Endothelial cell of umbilical vein (primary cell): ENCODE results near the gene CCR1. TPM values are rescaled to one million over a fixed set of nuclear protein-coding genes. Genes with fewer than 3 reads are reported as not detected.

Experiments used
- BruUV-seq: library from RNA; stranded (reverse); fragments of 400-500 nt; replicated peaks from 2 replicates; lab custom pipeline; 2021; lab: Mats Ljungman, UMichigan
- CTCF ChIA-PET: fragments of 300-600, 350-600 bp; sonication (Branson Sonifier 250); formaldehyde crosslinking; loops from one replicate; lab custom pipeline; 2021; ENCODE audit warnings: antibody characterized with exemption, inconsistent platforms; lab: Charles Lee
- POLR2A ChIA-PET: fragments of 300-600, 350-600 bp; sonication (Branson Sonifier 250); formaldehyde crosslinking; loops from one replicate; lab custom pipeline; 2021; ENCODE audit warnings: antibody characterized with exemption, inconsistent platforms; lab: Charles Lee
- DNase-seq: peaks from one replicate; pipeline ENCODE4 v3.0.0-alpha.2; 2011; ENCODE audit warnings: low read depth, low spot score
- FAIRE-seq: peaks from 2 replicates; lab custom pipeline; 2011; peaks lifted over from hg19 to GRCh38; lab: Jason Lieb, UNC
- H2AFZ ChIP-seq: 2 replicates; pipeline ENCODE4 v1.6.0; 2012; ENCODE audit warnings: low read depth, low read length, control low read depth, inconsistent platforms
- H3K27ac ChIP-seq: 2 replicates; pipeline ENCODE4 v1.5.1; 2011; ENCODE audit warnings: low read depth, mild to moderate bottlenecking, control low read depth, low read length, moderate library complexity; ENCODE audit not compliant: insufficient read depth
- H3K27me3 ChIP-seq, 2 experiments: 2 replicates each; pipeline versions ENCODE4 v1.6.0 to v1.6.1; 2011; ENCODE audit warnings: low read length in 2 of 2, mixed read lengths in 1 of 2; ENCODE audit not compliant: control insufficient read depth in 2 of 2, insufficient read depth in 2 of 2
- H3K36me3 ChIP-seq, 2 experiments: 2 replicates in 1 of 2; 3 replicates in 1 of 2; pipeline ENCODE4 v1.5.1; 2011; ENCODE audit warnings: low read length in 2 of 2, mild to moderate bottlenecking in 1 of 2, moderate library complexity in 1 of 2; ENCODE audit not compliant: control insufficient read depth in 2 of 2, insufficient read depth in 2 of 2; ENCODE audit errors: extremely low read depth in 1 of 2
- H3K4me1 ChIP-seq: 3 replicates; pipeline ENCODE4 v1.5.1; 2011; ENCODE audit warnings: mild to moderate bottlenecking, low read length; ENCODE audit not compliant: control insufficient read depth, insufficient read depth; ENCODE audit errors: extremely low read depth
- H3K4me2 ChIP-seq: 2 replicates; pipeline ENCODE4 v1.6.1; 2011; ENCODE audit warnings: low read length, control low read depth, mixed read lengths; ENCODE audit not compliant: insufficient read depth
- H3K4me3 ChIP-seq, 3 experiments: fragments of 200-600 bp in 1 of 3; sonication (generic), shearing (Covaris generic) in 1 of 3; replicated peaks in 1 of 3; 2 replicates each; pipeline ENCODE4 v1.5.1; 2011 to 2016; ENCODE audit warnings: control low read depth in 3 of 3, low read length in 3 of 3, mild to moderate bottlenecking in 2 of 3, inconsistent platforms in 1 of 3, low read depth in 1 of 3, moderate library complexity in 1 of 3; ENCODE audit not compliant: insufficient read depth in 1 of 3
- H3K79me2 ChIP-seq: 2 replicates; pipeline ENCODE4 v1.6.0; 2012; ENCODE audit warnings: low read length, inconsistent platforms; ENCODE audit not compliant: control insufficient read depth, insufficient read depth
- H3K9ac ChIP-seq: replicated peaks from 2 replicates; pipeline ENCODE3; 2011; ENCODE audit warnings: low read length, control low read depth; ENCODE audit not compliant: insufficient read depth; ENCODE audit errors: extremely low read depth
- H3K9me1 ChIP-seq: replicated peaks from 3 replicates; pipeline ENCODE4 v1.6.0; 2011; ENCODE audit warnings: mild to moderate bottlenecking, low read length; ENCODE audit not compliant: control insufficient read depth, insufficient read depth; ENCODE audit errors: extremely low read depth
- H3K9me3 ChIP-seq: replicated peaks from 2 replicates; pipeline ENCODE4 v1.5.1; 2012; ENCODE audit warnings: low read length, inconsistent platforms; ENCODE audit not compliant: control insufficient read depth, insufficient read depth
- H4K20me1 ChIP-seq: replicated peaks from 2 replicates; pipeline ENCODE3; 2011; ENCODE audit warnings: mild to moderate bottlenecking, low read length; ENCODE audit not compliant: control insufficient read depth, insufficient read depth; ENCODE audit errors: extremely low read depth
- CTCF ChIP-seq, 2 donors: IDR thresholded peaks; 1 replicate in 1 of 2; 2 replicates in 1 of 2; pipeline ENCODE4 v1.5.1; 2011; ENCODE audit warnings: low read length in 2 of 2, mild to moderate bottlenecking in 2 of 2, moderate library complexity in 2 of 2, control low read depth in 1 of 2, inconsistent platforms in 1 of 2, low read depth in 1 of 2; ENCODE audit not compliant: insufficient read depth in 1 of 2; ENCODE audit errors: extremely low read depth in 1 of 2
- EZH2 ChIP-seq: IDR thresholded peaks from 2 replicates; pipeline ENCODE4 v1.6.1; 2012; ENCODE audit warnings: borderline replicate concordance, low read depth, mild to moderate bottlenecking, moderate library complexity, low read length, inconsistent platforms; ENCODE audit not compliant: severe bottlenecking
- GATA2 ChIP-seq: IDR thresholded peaks from 2 replicates; pipeline ENCODE4 v1.7.0; 2011; ENCODE audit warnings: low read depth, mild to moderate bottlenecking, moderate library complexity, mixed read lengths, low read length; ENCODE audit not compliant: insufficient read length, insufficient read depth
- MAX ChIP-seq: IDR thresholded peaks from 2 replicates; pipeline ENCODE4 v1.6.1; 2011; ENCODE audit not compliant: insufficient read depth, insufficient read length
- MYC ChIP-seq: IDR thresholded peaks from one replicate; pipeline ENCODE4 v1.6.1; 2011; ENCODE audit warnings: mild to moderate bottlenecking, low read depth, low read length
- POLR2A ChIP-seq: IDR thresholded peaks from 2 replicates; pipeline ENCODE4 v1.6.1; 2012; ENCODE audit warnings: low read depth, mild to moderate bottlenecking, control low read depth, low read length
- POLR2AphosphoS5 ChIP-seq: IDR thresholded peaks from 2 replicates; pipeline ENCODE4 v1.6.1; 2012; ENCODE audit warnings: low read depth, mild to moderate bottlenecking, control low read depth, low read length, moderate library complexity; ENCODE audit not compliant: insufficient read depth
- dilution Hi-C: fragments of 300-500 bp; cut with MboI; formaldehyde crosslinking; loops from one replicate; pipeline ENCODE4 v1.15.0; 2019; ENCODE audit warnings: low sequenced_read_pairs; ENCODE audit not compliant: extremely low pct_ligation_motif_present
- intact Hi-C: fragments of 100-400 bp; cut with micrococcal nuclease; formaldehyde crosslinking; loops from one replicate; pipeline ENCODE4 v1.10.0; 2022
- polyA plus RNA-seq, 4 experiments: library from polyadenylated mRNA; depleted of rRNA in 3 of 4; stranded (reverse) in 3 of 4; unstranded in 1 of 4; fragments of >200 nt; gene quantifications; 2 replicates each; pipeline versions ENCODE4 v1.2.1 to v1.2.3, GENCODE V29; 2011 to 2012; ENCODE audit warnings: missing spikeins in 1 of 4
- total RNA-seq: library from RNA; stranded (reverse); gene quantifications from 2 replicates; pipeline ENCODE4 v1.2.3, GENCODE V29; 2021

CCR1 gene
- total and polyA plus RNA-seq, 2 donors (not counting 3 experiments of a cell fraction or from before 2014, with no cell fraction given): not detected

GRCh38 chr3:46187341-46187700 lies 20.8 kb downstream of the CCR1 start:
- no peaks in the 10 kb centered on the region for H4K20me1 ChIP-seq
- H2AFZ ChIP-seq: no peak overlapping the region
- CTCF ChIA-PET: interaction anchor here (0.7 kb wide), 1 partner anchor 457 kb away, joined by 3 read pairs; no protein-coding TSS in a partner anchor
- FAIRE-seq: no peak
- H3K36me3 ChIP-seq: no peaks in the 10 kb centered on the region
- POLR2A ChIA-PET: no interaction called here
- intact Hi-C loops (no loop called here), dilution Hi-C loops (no loop called here)
- H3K79me2 ChIP-seq: no peaks in the 10 kb centered on the region
- BruUV-seq: no TSS peak
- no peak overlapping the region for H3K9ac ChIP-seq
- TF ChIP-seq CTCF (IDR thresholded peaks at IDR 0.05; ENCODE audit: extremely low read depth in 1 of 2, insufficient read depth in 1 of 2, low read depth in 1 of 2, low read length in 2 of 2): no peak
- H3K4me3 ChIP-seq: no peak overlapping the region
- H3K27me3 ChIP-seq: no peaks in the 10 kb centered on the region
- no peak overlapping the region for H3K4me2 ChIP-seq
- DNase-seq: no peak
- H3K9me3 ChIP-seq: no peaks in the 10 kb centered on the region
- H3K9me1 ChIP-seq: no peaks in the 10 kb centered on the region
- H3K27ac ChIP-seq: no peak overlapping the region
- H3K4me1 ChIP-seq: no peaks in the 10 kb centered on the region

GRCh38 chr3:46186471-46187340 lies 21.4 kb downstream of the CCR1 start:
- H3K27ac ChIP-seq: no peak overlapping the region
- CTCF ChIA-PET: interaction anchor here (0.7 to 1.2 kb wide), 2 partner anchors 80 to 458 kb away, joined by 3 read pairs; no protein-coding TSS in a partner anchor
- dilution Hi-C loops: no loop called here
- H3K9ac ChIP-seq: no peak overlapping the region
- no peaks in the 10 kb centered on the region for H3K9me3 ChIP-seq
- H3K4me1 ChIP-seq: no peaks in the 10 kb centered on the region
- DNase-seq (no peak), FAIRE-seq (no peak)
- no peak for TF ChIP-seq MAX
- TF ChIP-seq POLR2A: no peak
- TF ChIP-seq POLR2AphosphoS5: no peak
- no peak for TF ChIP-seq MYC
- no peak for TF ChIP-seq CTCF (IDR thresholded peaks at IDR 0.05; ENCODE audit: extremely low read depth in 1 of 2, insufficient read depth in 1 of 2, low read depth in 1 of 2, low read length in 2 of 2)
- TF ChIP-seq EZH2: no peak
- TF ChIP-seq GATA2: no peak
- H3K27me3 ChIP-seq: no peaks in the 10 kb centered on the region
- intact Hi-C loops: no loop called here
- no peaks in the 10 kb centered on the region for H3K79me2 ChIP-seq
- H4K20me1 ChIP-seq: no peaks in the 10 kb centered on the region
- H3K4me2 ChIP-seq: no peak overlapping the region
- no peak overlapping the region for H3K4me3 ChIP-seq
- no peaks in the 10 kb centered on the region for H3K36me3 ChIP-seq
- H2AFZ ChIP-seq: no peak overlapping the region
- H3K9me1 ChIP-seq: no peaks in the 10 kb centered on the region
- no TSS peak for BruUV-seq
- POLR2A ChIA-PET: no interaction called here
